ENCODE measurements around the gene SLC25A43. TPM values are rescaled to one million over a fixed set of nuclear protein-coding genes. Genes with fewer than 3 reads are reported as not detected.

Gene SLC25A43
- polyA plus RNA-seq, 1 of the 3 experiments (the other 2 are of a cell fraction), result 13.2 TPM

- TF ChIP-seq EP300 (IDR thresholded peaks at IDR 0.05; ENCODE audit: borderline replicate concordance in 1 of 2, low read depth in 1 of 2, low read length in 1 of 2) (no peak), TAF1 (IDR thresholded peaks at IDR 0.05; ENCODE audit: borderline replicate concordance, low read depth, low read length) (no peak)
Measured at GRCh38 chrX:119417842-119418241, 18.7 kb downstream of the SLC25A43 start (continued).

- 0 out of 2 replicates have a peak, but pooled peaks cover 4% of the 10 kb centered on the region for H3K27me3 ChIP-seq (ENCODE audit: insufficient read depth)
- ChIA-PET POLR2A (no interaction called here), CTCF (no interaction called here)
- H3K4me1 ChIP-seq (ENCODE audit: control insufficient read depth in 1 of 2, insufficient read depth in 2 of 2, low read depth in 1 of 2, low read length in 1 of 2), result no peaks in the 10 kb centered on the region
- no peak overlapping the region for H2AFZ ChIP-seq (ENCODE audit: low read depth)
- no peaks in the 10 kb centered on the region for H3K36me3 ChIP-seq (replicated peaks in 1 of 2; ENCODE audit: control insufficient read depth in 1 of 2, insufficient read depth in 2 of 2, low read length in 1 of 2)
- no peaks in the 10 kb centered on the region for H3K79me2 ChIP-seq (ENCODE audit: insufficient read depth)
- H3K4me2 ChIP-seq, result no peak overlapping the region
- DNase-seq, result no peak
- H3F3A ChIP-seq (replicated peaks; ENCODE audit: insufficient read depth), result no peaks in the 10 kb centered on the region
- no peak overlapping the region for H3K9ac ChIP-seq
- no peaks in the 10 kb centered on the region for H3K9me2 ChIP-seq
- TF ChIP-seq MAX (IDR thresholded peaks at IDR 0.05; ENCODE audit: low read depth) (no peak), GATA2 (CRISPR knock-in tag; IDR thresholded peaks at IDR 0.05) (no peak), YY1 (IDR thresholded peaks at IDR 0.05; ENCODE audit: low read depth) (no peak), CHD2 (IDR thresholded peaks at IDR 0.05; ENCODE audit: low read length, partially characterized antibody) (no peak), SMC3 (IDR thresholded peaks at IDR 0.05; ENCODE audit: low read depth, low read length) (no peak), PBX3 (IDR thresholded peaks at IDR 0.05) (no peak), TEAD4 (IDR thresholded peaks at IDR 0.05; ENCODE audit: borderline replicate concordance, insufficient read depth) (no peak), GABPA (IDR thresholded peaks at IDR 0.05; ENCODE audit: low read depth) (no peak), SIN3A (IDR thresholded peaks at IDR 0.05; ENCODE audit: borderline replicate concordance, low read depth, low read length) (no peak), RCOR1 (IDR thresholded peaks at IDR 0.05; ENCODE audit: low read length) (no peak), TCF12 (IDR thresholded peaks at IDR 0.05) (no peak), FOXJ3 (CRISPR knock-in tag; IDR thresholded peaks at IDR 0.05) (no peak)
- TF ChIP-seq, protein P1, sequence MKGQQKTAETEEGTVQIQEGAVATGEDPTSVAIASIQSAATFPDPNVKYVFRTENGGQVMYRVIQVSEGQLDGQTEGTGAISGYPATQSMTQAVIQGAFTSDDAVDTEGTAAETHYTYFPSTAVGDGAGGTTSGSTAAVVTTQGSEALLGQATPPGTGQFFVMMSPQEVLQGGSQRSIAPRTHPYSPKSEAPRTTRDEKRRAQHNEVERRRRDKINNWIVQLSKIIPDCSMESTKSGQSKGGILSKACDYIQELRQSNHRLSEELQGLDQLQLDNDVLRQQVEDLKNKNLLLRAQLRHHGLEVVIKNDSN (IDR thresholded peaks at IDR 0.05; ENCODE audit: borderline replicate concordance, low read depth), result no peak
- TF ChIP-seq, protein P2, sequence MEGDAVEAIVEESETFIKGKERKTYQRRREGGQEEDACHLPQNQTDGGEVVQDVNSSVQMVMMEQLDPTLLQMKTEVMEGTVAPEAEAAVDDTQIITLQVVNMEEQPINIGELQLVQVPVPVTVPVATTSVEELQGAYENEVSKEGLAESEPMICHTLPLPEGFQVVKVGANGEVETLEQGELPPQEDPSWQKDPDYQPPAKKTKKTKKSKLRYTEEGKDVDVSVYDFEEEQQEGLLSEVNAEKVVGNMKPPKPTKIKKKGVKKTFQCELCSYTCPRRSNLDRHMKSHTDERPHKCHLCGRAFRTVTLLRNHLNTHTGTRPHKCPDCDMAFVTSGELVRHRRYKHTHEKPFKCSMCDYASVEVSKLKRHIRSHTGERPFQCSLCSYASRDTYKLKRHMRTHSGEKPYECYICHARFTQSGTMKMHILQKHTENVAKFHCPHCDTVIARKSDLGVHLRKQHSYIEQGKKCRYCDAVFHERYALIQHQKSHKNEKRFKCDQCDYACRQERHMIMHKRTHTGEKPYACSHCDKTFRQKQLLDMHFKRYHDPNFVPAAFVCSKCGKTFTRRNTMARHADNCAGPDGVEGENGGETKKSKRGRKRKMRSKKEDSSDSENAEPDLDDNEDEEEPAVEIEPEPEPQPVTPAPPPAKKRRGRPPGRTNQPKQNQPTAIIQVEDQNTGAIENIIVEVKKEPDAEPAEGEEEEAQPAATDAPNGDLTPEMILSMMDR (IDR thresholded peaks at IDR 0.05), result no peak
- TF ChIP-seq, protein P3, sequence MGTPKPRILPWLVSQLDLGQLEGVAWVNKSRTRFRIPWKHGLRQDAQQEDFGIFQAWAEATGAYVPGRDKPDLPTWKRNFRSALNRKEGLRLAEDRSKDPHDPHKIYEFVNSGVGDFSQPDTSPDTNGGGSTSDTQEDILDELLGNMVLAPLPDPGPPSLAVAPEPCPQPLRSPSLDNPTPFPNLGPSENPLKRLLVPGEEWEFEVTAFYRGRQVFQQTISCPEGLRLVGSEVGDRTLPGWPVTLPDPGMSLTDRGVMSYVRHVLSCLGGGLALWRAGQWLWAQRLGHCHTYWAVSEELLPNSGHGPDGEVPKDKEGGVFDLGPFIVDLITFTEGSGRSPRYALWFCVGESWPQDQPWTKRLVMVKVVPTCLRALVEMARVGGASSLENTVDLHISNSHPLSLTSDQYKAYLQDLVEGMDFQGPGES (IDR thresholded peaks at IDR 0.05; ENCODE audit: low read depth, low read length), result no peak
- no peaks in the 10 kb centered on the region for H4K20me1 ChIP-seq (ENCODE audit: insufficient read depth)
- no peak overlapping the region for H3K4me3 ChIP-seq (ENCODE audit: low read depth in 2 of 2, low read length in 1 of 2)
- H3K27ac ChIP-seq (ENCODE audit: low read depth in 2 of 2, low read length in 1 of 2), result no peak overlapping the region
- WGBS (ENCODE audit: low lambda C conversion rate), result 46% methylated on average over 3 of the region's 4 CpGs
- H3K9me3 ChIP-seq, result no peaks in the 10 kb centered on the region
Measured at GRCh38 chrX:119419146-119419545, 20.0 kb downstream of the SLC25A43 start.
